SU-DHL-6 (cell line): Measurements from ENCODE around the gene RPS28.

Experiments used
- CTCF ChIP-seq: fragments of 200-600 bp; sonication (generic); IDR thresholded peaks from one replicate; pipeline ENCODE4 v1.5.1; 2017; ENCODE audit warnings: antibody characterized with exemption, mild to moderate bottlenecking, low read length, moderate library complexity; ENCODE audit not compliant: insufficient read depth, poor library complexity, severe bottlenecking
- EZH2phosphoT487 ChIP-seq: fragments of 200-600 bp; sonication (generic), shearing (Covaris generic); conservative IDR thresholded peaks from 2 replicates; pipeline ENCODE4 v1.6.1; 2018; ENCODE audit warnings: mild to moderate bottlenecking, antibody characterized with exemption, low read length, moderate library complexity, mixed read lengths

GRCh38 chr19:8329996-8330395 lies 8.7 kb downstream of the RPS28 start:
- TF ChIP-seq CTCF (no peak), EZH2phosphoT487 (no peak)
